Measurements from ENCODE around the gene GAREM2.

GAREM2 gene

GRCh38 chr2:26139269-26140183 is 33.4 kb upstream of the GAREM2 start:
- ChIA-PET POLR2A (interaction anchor here (0.7 kb wide), 1 partner anchor 184 kb away, joined by 3 read pairs; no protein-coding TSS in a partner anchor), CTCF (interaction anchor here (0.6 kb wide), 1 partner anchor 135 kb away, joined by 3 read pairs; no protein-coding TSS in a partner anchor)
- WGBS (ENCODE audit: insufficient coverage), result 95% methylated on average over 9 of the region's 12 CpGs
- Histone ChIP-seq H3K27me3 (replicated peaks in 2 of 5; ENCODE audit: control insufficient read depth in 4 of 5, insufficient read depth in 5 of 5, low read length in 4 of 5) (no peaks in the 10 kb centered on the region), H3K4me3 (ENCODE audit: control insufficient read depth in 1 of 7, extremely low read depth in 1 of 7, insufficient read depth in 4 of 7, low read depth in 2 of 7, low read length in 6 of 7) (no peak overlapping the region), H3K4me1 (ENCODE audit: control extremely low read depth in 1 of 4, control insufficient read depth in 4 of 4, insufficient read depth in 4 of 4, low read length in 3 of 4) (peaks cover 0 to 12% (median 5%) of the 10 kb centered on the region in 4 experiments), H3K27ac (ENCODE audit: insufficient read depth in 1 of 2, low read depth in 1 of 2, low read length in 2 of 2, poor library complexity in 1 of 2, severe bottlenecking in 2 of 2) (no peak overlapping the region), H3K36me3 (ENCODE audit: control insufficient read depth in 4 of 4, insufficient read depth in 4 of 4, low read length in 3 of 4) (peaks cover 0 to 19% (median 9%) of the 10 kb centered on the region in 4 experiments), H3K9me3 (ENCODE audit: control extremely low read depth in 1 of 5, control insufficient read depth in 4 of 5, insufficient read depth in 2 of 5, low read depth in 1 of 5, low read length in 4 of 5) (no peaks in the 10 kb centered on the region)
- no peak for DNase-seq

- Histone ChIP-seq H3K36me3 (ENCODE audit: control insufficient read depth in 4 of 4, insufficient read depth in 4 of 4, low read length in 3 of 4) (peaks cover 0 to 4% (median 3%) of the 10 kb centered on the region in 4 experiments), H3K4me1 (ENCODE audit: control extremely low read depth in 1 of 4, control insufficient read depth in 4 of 4, insufficient read depth in 4 of 4, low read length in 3 of 4) (peaks cover 0 to 12% (median 5%) of the 10 kb centered on the region in 4 experiments), H3K4me3 (ENCODE audit: control insufficient read depth in 1 of 7, extremely low read depth in 1 of 7, insufficient read depth in 4 of 7, low read depth in 2 of 7, low read length in 6 of 7) (no peak overlapping the region), H3K27me3 (replicated peaks in 2 of 5; ENCODE audit: control insufficient read depth in 4 of 5, insufficient read depth in 5 of 5, low read length in 4 of 5) (no peaks in the 10 kb centered on the region), H3K9me3 (ENCODE audit: control extremely low read depth in 1 of 5, control insufficient read depth in 4 of 5, insufficient read depth in 2 of 5, low read depth in 1 of 5, low read length in 4 of 5) (no peaks in the 10 kb centered on the region), H3K27ac (ENCODE audit: insufficient read depth in 1 of 2, low read depth in 1 of 2, low read length in 2 of 2, poor library complexity in 1 of 2, severe bottlenecking in 2 of 2) (no peak overlapping the region)
- WGBS (ENCODE audit: insufficient coverage), result 87% methylated on average over 13 of the region's 18 CpGs
- ChIA-PET POLR2A (interaction anchor here (0.6 kb wide), 1 partner anchor 189 kb away, joined by 3 read pairs; no protein-coding TSS in a partner anchor), CTCF (interaction anchor here (0.6 to 1.2 kb wide), 2 partner anchors 53 to 148 kb away, joined by 3 read pairs; no protein-coding TSS in a partner anchor)
- DNase-seq, result no peak
Measured at GRCh38 chr2:26141145-26141769, 31.6 kb upstream of the GAREM2 start.

GRCh38 chr2:26144031-26144430 is 28.9 kb upstream of the GAREM2 start:
- ChIA-PET POLR2A (no interaction called here), CTCF (interaction anchor here (0.6 to 8.0 kb wide), 15 partner anchors 10 to 292 kb away, joined by 3 to 59 read pairs (median 4); no protein-coding TSS in a partner anchor)
- peak; percentile 2 to 60 (median 40) for DNase-seq
- Histone ChIP-seq H3K9me3 (ENCODE audit: control extremely low read depth in 1 of 5, control insufficient read depth in 4 of 5, insufficient read depth in 2 of 5, low read depth in 1 of 5, low read length in 4 of 5) (no peaks in the 10 kb centered on the region), H3K36me3 (ENCODE audit: control insufficient read depth in 4 of 4, insufficient read depth in 4 of 4, low read length in 3 of 4) (no peaks in the 10 kb centered on the region), H3K27me3 (replicated peaks in 2 of 5; ENCODE audit: control insufficient read depth in 4 of 5, insufficient read depth in 5 of 5, low read length in 4 of 5) (peaks cover 0 to 2% (median 0%) of the 10 kb centered on the region in 5 experiments), H3K27ac (ENCODE audit: insufficient read depth in 1 of 2, low read depth in 1 of 2, low read length in 2 of 2, poor library complexity in 1 of 2, severe bottlenecking in 2 of 2) (no peak overlapping the region), H3K4me1 (ENCODE audit: control extremely low read depth in 1 of 4, control insufficient read depth in 4 of 4, insufficient read depth in 4 of 4, low read length in 3 of 4) (peaks cover 0 to 12% (median 5%) of the 10 kb centered on the region in 4 experiments), H3K4me3 (ENCODE audit: control insufficient read depth in 1 of 7, extremely low read depth in 1 of 7, insufficient read depth in 4 of 7, low read depth in 2 of 7, low read length in 6 of 7) (no peak overlapping the region)
- 22% methylated on average over 5 of the region's 7 CpGs for WGBS (ENCODE audit: insufficient coverage)

GRCh38 chr2:26144953-26145680 is 27.8 kb upstream of the GAREM2 start:
- peak; percentile 70 to 84 (median 80) for DNase-seq
- ChIA-PET POLR2A (no interaction called here), CTCF (interaction anchor here (0.6 to 8.0 kb wide), 28 partner anchors 11 to 538 kb away, joined by 3 to 59 read pairs (median 3); no protein-coding TSS in a partner anchor)
- H3K36me3 ChIP-seq (ENCODE audit: control insufficient read depth in 4 of 4, insufficient read depth in 4 of 4, low read length in 3 of 4), result no peaks in the 10 kb centered on the region
- H3K27me3 ChIP-seq (replicated peaks in 2 of 5; ENCODE audit: control insufficient read depth in 4 of 5, insufficient read depth in 5 of 5, low read length in 4 of 5), result peaks cover 0 to 4% (median 2%) of the 10 kb centered on the region in 5 experiments
- peaks cover 0 to 12% (median 5%) of the 10 kb centered on the region in 4 experiments for H3K4me1 ChIP-seq (ENCODE audit: control extremely low read depth in 1 of 4, control insufficient read depth in 4 of 4, insufficient read depth in 4 of 4, low read length in 3 of 4)
- no peak overlapping the region for H3K4me3 ChIP-seq (ENCODE audit: control insufficient read depth in 1 of 7, extremely low read depth in 1 of 7, insufficient read depth in 4 of 7, low read depth in 2 of 7, low read length in 6 of 7)
- 58% methylated on average over 4 of the region's 11 CpGs for whole genome bisulfite sequencing (ENCODE audit: insufficient coverage)
- no peaks in the 10 kb centered on the region for H3K9me3 ChIP-seq (ENCODE audit: control extremely low read depth in 1 of 5, control insufficient read depth in 4 of 5, insufficient read depth in 2 of 5, low read depth in 1 of 5, low read length in 4 of 5)
- H3K27ac ChIP-seq (ENCODE audit: insufficient read depth in 1 of 2, low read depth in 1 of 2, low read length in 2 of 2, poor library complexity in 1 of 2, severe bottlenecking in 2 of 2), result no peak overlapping the region

- 100% methylated on average over 1 of the region's 2 CpGs for WGBS (ENCODE audit: insufficient coverage)
- H3K4me3 ChIP-seq (ENCODE audit: control insufficient read depth in 1 of 7, extremely low read depth in 1 of 7, insufficient read depth in 4 of 7, low read depth in 2 of 7, low read length in 6 of 7), result no peak overlapping the region
- peaks cover 0 to 9% (median 5%) of the 10 kb centered on the region in 4 experiments for H3K4me1 ChIP-seq (ENCODE audit: control extremely low read depth in 1 of 4, control insufficient read depth in 4 of 4, insufficient read depth in 4 of 4, low read length in 3 of 4)
- H3K27me3 ChIP-seq (replicated peaks in 2 of 5; ENCODE audit: control insufficient read depth in 4 of 5, insufficient read depth in 5 of 5, low read length in 4 of 5), result peaks cover 0 to 5% (median 4%) of the 10 kb centered on the region in 5 experiments
- H3K9me3 ChIP-seq (ENCODE audit: control extremely low read depth in 1 of 5, control insufficient read depth in 4 of 5, insufficient read depth in 2 of 5, low read depth in 1 of 5, low read length in 4 of 5), result peaks cover 0 to under 1% (median 0%) of the 10 kb centered on the region in 5 experiments
- DNase-seq, result peak in 2 of 3 donors; percentile 13 to 20
- no peaks in the 10 kb centered on the region for H3K36me3 ChIP-seq (ENCODE audit: control insufficient read depth in 4 of 4, insufficient read depth in 4 of 4, low read length in 3 of 4)
- no peak overlapping the region for H3K27ac ChIP-seq (ENCODE audit: insufficient read depth in 1 of 2, low read depth in 1 of 2, low read length in 2 of 2, poor library complexity in 1 of 2, severe bottlenecking in 2 of 2)
- POLR2A ChIA-PET, result no interaction called here
- CTCF ChIA-PET, result interaction anchor here (0.6 to 8.0 kb wide), 4 partner anchors 159 to 296 kb away, joined by 3 to 59 read pairs (median 3); no protein-coding TSS in a partner anchor
Measured at GRCh38 chr2:26148501-26148900, 24.4 kb upstream of the GAREM2 start.

GRCh38 chr2:26150243-26150642 is 22.6 kb upstream of the GAREM2 start:
- CTCF ChIA-PET, result interaction anchor here (8.0 kb wide), 1 partner anchor 161 kb away, joined by 59 read pairs; no protein-coding TSS in a partner anchor

More at GRCh38 chr2:26150243-26150642, 22.6 kb upstream of the GAREM2 start:
- Histone ChIP-seq H3K4me3 (ENCODE audit: control insufficient read depth in 1 of 7, extremely low read depth in 1 of 7, insufficient read depth in 4 of 7, low read depth in 2 of 7, low read length in 6 of 7) (no peak overlapping the region), H3K9me3 (ENCODE audit: control extremely low read depth in 1 of 5, control insufficient read depth in 4 of 5, insufficient read depth in 2 of 5, low read depth in 1 of 5, low read length in 4 of 5) (peaks cover 0 to 6% (median 0%) of the 10 kb centered on the region in 5 experiments), H3K27ac (ENCODE audit: insufficient read depth in 1 of 2, low read depth in 1 of 2, low read length in 2 of 2, poor library complexity in 1 of 2, severe bottlenecking in 2 of 2) (no peak overlapping the region), H3K36me3 (ENCODE audit: control insufficient read depth in 4 of 4, insufficient read depth in 4 of 4, low read length in 3 of 4) (no peaks in the 10 kb centered on the region), H3K4me1 (ENCODE audit: control extremely low read depth in 1 of 4, control insufficient read depth in 4 of 4, insufficient read depth in 4 of 4, low read length in 3 of 4) (no peaks in the 10 kb centered on the region), H3K27me3 (replicated peaks in 2 of 5; ENCODE audit: control insufficient read depth in 4 of 5, insufficient read depth in 5 of 5, low read length in 4 of 5) (peaks cover 0 to 5% (median 4%) of the 10 kb centered on the region in 5 experiments)
- DNase-seq, result no peak
- POLR2A ChIA-PET, result no interaction called here
- 77% methylated on average over 12 of the region's 12 CpGs for WGBS (ENCODE audit: insufficient coverage)

Measured in common myeloid progenitor, CD34-positive (primary cell).